Measurements from ENCODE around the gene CCDC85C.

Gene CCDC85C

GRCh38 chr14:99548871-99549515, 55.0 kb downstream of the CCDC85C start:
- no peaks in the 10 kb centered on the region for H3K79me2 ChIP-seq (ENCODE audit: insufficient read depth, low read depth)
- H3K9ac ChIP-seq, result no peak overlapping the region
- no peak overlapping the region for H3K4me2 ChIP-seq
- H3K36me3 ChIP-seq (ENCODE audit: insufficient read depth), result no peaks in the 10 kb centered on the region
- H3K27ac ChIP-seq, result no peak overlapping the region
- H4K20me1 ChIP-seq (ENCODE audit: insufficient read depth), result no peaks in the 10 kb centered on the region
- H2AFZ ChIP-seq (ENCODE audit: low read depth), result no peak overlapping the region
- TF ChIP-seq CTCF (conservative IDR thresholded peaks at IDR 0.05; ENCODE audit: low read depth, low read length), result no peak
- H3K4me1 ChIP-seq (ENCODE audit: low read depth, poor library complexity, severe bottlenecking), result no peaks in the 10 kb centered on the region
- H3K27me3 ChIP-seq (ENCODE audit: insufficient read depth, low read depth), result no peaks in the 10 kb centered on the region
- no peak overlapping the region for H3K4me3 ChIP-seq (IDR thresholded peaks at IDR 0.05; ENCODE audit: insufficient read depth, low read depth, low read length)

GRCh38 chr14:99548255-99548654, 55.8 kb downstream of the CCDC85C start:
- Histone ChIP-seq H3K79me2 (ENCODE audit: insufficient read depth, low read depth) (no peaks in the 10 kb centered on the region), H3K36me3 (ENCODE audit: insufficient read depth) (no peaks in the 10 kb centered on the region), H4K20me1 (ENCODE audit: insufficient read depth) (no peaks in the 10 kb centered on the region), H2AFZ (ENCODE audit: low read depth) (no peak overlapping the region), H3K27ac (no peak overlapping the region), H3K4me2 (no peak overlapping the region), H3K4me3 (IDR thresholded peaks at IDR 0.05; ENCODE audit: insufficient read depth, low read depth, low read length) (no peak overlapping the region), H3K9ac (no peak overlapping the region), H3K4me1 (ENCODE audit: low read depth, poor library complexity, severe bottlenecking) (no peaks in the 10 kb centered on the region), H3K27me3 (ENCODE audit: insufficient read depth, low read depth) (no peaks in the 10 kb centered on the region)
- TF ChIP-seq CTCF (conservative IDR thresholded peaks at IDR 0.05; ENCODE audit: low read depth, low read length), result no peak

- H3K4me3 ChIP-seq (IDR thresholded peaks at IDR 0.05; ENCODE audit: insufficient read depth, low read depth, low read length), result no peak overlapping the region
- TF ChIP-seq CTCF (conservative IDR thresholded peaks at IDR 0.05; ENCODE audit: low read depth, low read length), result no peak
- H3K27ac ChIP-seq, result no peak overlapping the region
- no peaks in the 10 kb centered on the region for H3K27me3 ChIP-seq (ENCODE audit: insufficient read depth, low read depth)
- H4K20me1 ChIP-seq (ENCODE audit: insufficient read depth), result no peaks in the 10 kb centered on the region
- H3K4me2 ChIP-seq, result no peak overlapping the region
- H3K79me2 ChIP-seq (ENCODE audit: insufficient read depth, low read depth), result no peaks in the 10 kb centered on the region
- no peak overlapping the region for H2AFZ ChIP-seq (ENCODE audit: low read depth)
- H3K9ac ChIP-seq, result no peak overlapping the region
- no peaks in the 10 kb centered on the region for H3K36me3 ChIP-seq (ENCODE audit: insufficient read depth)
- H3K4me1 ChIP-seq (ENCODE audit: low read depth, poor library complexity, severe bottlenecking), result no peaks in the 10 kb centered on the region
Measured at GRCh38 chr14:99546234-99546879, 57.6 kb downstream of the CCDC85C start.

GRCh38 chr14:99545586-99545985, 58.4 kb downstream of the CCDC85C start:
- no peak overlapping the region for H3K9ac ChIP-seq
- no peaks in the 10 kb centered on the region for H4K20me1 ChIP-seq (ENCODE audit: insufficient read depth)
- H3K27ac ChIP-seq, result no peak overlapping the region
- H3K4me1 ChIP-seq (ENCODE audit: low read depth, poor library complexity, severe bottlenecking), result no peaks in the 10 kb centered on the region
- H3K27me3 ChIP-seq (ENCODE audit: insufficient read depth, low read depth), result no peaks in the 10 kb centered on the region
- H3K36me3 ChIP-seq (ENCODE audit: insufficient read depth), result no peaks in the 10 kb centered on the region
- no peaks in the 10 kb centered on the region for H3K79me2 ChIP-seq (ENCODE audit: insufficient read depth, low read depth)
- no peak overlapping the region for H3K4me3 ChIP-seq (IDR thresholded peaks at IDR 0.05; ENCODE audit: insufficient read depth, low read depth, low read length)
- TF ChIP-seq CTCF (conservative IDR thresholded peaks at IDR 0.05; ENCODE audit: low read depth, low read length), result no peak
- no peak overlapping the region for H3K4me2 ChIP-seq
- no peak overlapping the region for H2AFZ ChIP-seq (ENCODE audit: low read depth)

Measured in KMS-11 (cell line).